Activated CD8-positive, alpha-beta T cell treated with anti-CD3 and anti-CD28 coated beads, Interleukin-2, amount 10 ng/mL, durations not matched to agents 7 days and 5 days (primary cell): Measurements from ENCODE around the gene CCDC177. TPM values are rescaled to one million over a fixed set of nuclear protein-coding genes. Genes with fewer than 3 reads are reported as not detected.
A peak's percentile ranks its signal among the peaks of the same experiment; 100 is the strongest.

Source experiments
- ATAC-seq: fragments of 150-1000 bp; cut with Tn5 transposase; one replicate; pipeline ENCODE4 v1.10.0; 2021; ENCODE audit warnings: moderate library complexity
- CTCF ChIA-PET: fragments of 350-600 bp; sonication (Branson Sonifier 250); formaldehyde crosslinking; loops from one replicate; lab custom pipeline; 2021; ENCODE audit warnings: antibody characterized with exemption; lab: Charles Lee
- POLR2A ChIA-PET: fragments of 350-600 bp; sonication (Branson Sonifier 250); formaldehyde crosslinking; loops from one replicate; lab custom pipeline; 2021; ENCODE audit warnings: antibody characterized with exemption; lab: Charles Lee
- DNase-seq: peaks from one replicate; pipeline ENCODE4 v3.0.0-alpha.2; 2020
- H3K27ac Mint-ChIP-seq: one replicate; pipeline ENCODE4 v1.8.0; 2021; ENCODE audit warnings: mild to moderate bottlenecking, mixed read lengths
- H3K27me3 Mint-ChIP-seq: one replicate; pipeline ENCODE4 v1.8.0; 2021; ENCODE audit warnings: low read depth, mixed read lengths
- H3K36me3 Mint-ChIP-seq: one replicate; pipeline ENCODE4 v1.8.0; 2021; ENCODE audit warnings: low read depth, mixed read lengths
- H3K4me1 Mint-ChIP-seq: one replicate; pipeline ENCODE4 v1.8.0; 2021; ENCODE audit warnings: low read depth, mixed read lengths
- H3K4me3 Mint-ChIP-seq: one replicate; pipeline ENCODE4 v1.8.0; 2021; ENCODE audit warnings: mild to moderate bottlenecking, mixed read lengths
- H3K9me3 Mint-ChIP-seq: one replicate; pipeline ENCODE4 v1.8.0; 2022; ENCODE audit warnings: mixed read lengths; ENCODE audit not compliant: insufficient read depth
- total RNA-seq, 2 experiments: library from RNA; stranded (reverse); gene quantifications; one replicate each; pipeline ENCODE4 v1.2.3, GENCODE V29; 2021

Gene CCDC177
- total RNA-seq, 2 experiments from 2014 or later, result not detected

- Mint-ChIP-seq H3K27me3 (peaks cover 51% of the 10 kb centered on the region), H3K27ac (no peak overlapping the region), H3K36me3 (no peaks in the 10 kb centered on the region), H3K4me1 (no peaks in the 10 kb centered on the region), H3K9me3 (no peaks in the 10 kb centered on the region), H3K4me3 (no peak overlapping the region)
- ChIA-PET POLR2A (no interaction called here), CTCF (no interaction called here)
- no peak for ATAC-seq
- no peak for DNase-seq
Measured at GRCh38 chr14:69561893-69562292, 12.8 kb downstream of the CCDC177 start.

DNA sequence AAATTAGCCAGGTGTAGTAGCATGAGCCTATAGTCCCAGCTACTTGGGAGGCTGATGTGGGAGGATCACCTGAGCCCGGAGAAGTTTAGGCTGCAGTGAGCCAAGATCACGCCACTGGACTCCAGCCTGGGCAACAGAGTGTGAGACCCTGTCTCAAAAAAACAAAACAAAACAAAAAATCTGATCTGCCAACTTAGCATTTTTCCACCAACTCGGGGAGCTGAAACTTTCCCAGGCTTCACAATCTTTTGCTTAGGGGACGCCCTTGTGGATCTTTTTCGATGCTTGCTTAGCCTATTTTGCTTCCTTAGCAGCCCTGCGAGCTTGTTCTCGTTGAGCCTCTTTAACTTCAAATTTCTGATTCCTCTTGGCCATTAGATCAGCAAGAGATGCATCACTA, 13.8 kb downstream of the CCDC177 start:
- ATAC-seq (no peak), DNase-seq (no peak)
- H3K27ac Mint-ChIP-seq, result no peak overlapping the region
- peaks cover 42% of the 10 kb centered on the region for H3K27me3 Mint-ChIP-seq
- POLR2A ChIA-PET, result no interaction called here
- H3K4me1 Mint-ChIP-seq, result no peaks in the 10 kb centered on the region
- H3K4me3 Mint-ChIP-seq, result no peak overlapping the region
- CTCF ChIA-PET, result interaction anchor here (1.5 to 3.0 kb wide), 2 partner anchors 13 to 19 kb away, joined by 5 to 10 read pairs; no protein-coding TSS in a partner anchor
- H3K36me3 Mint-ChIP-seq, result no peaks in the 10 kb centered on the region
- H3K9me3 Mint-ChIP-seq, result no peaks in the 10 kb centered on the region

DNA sequence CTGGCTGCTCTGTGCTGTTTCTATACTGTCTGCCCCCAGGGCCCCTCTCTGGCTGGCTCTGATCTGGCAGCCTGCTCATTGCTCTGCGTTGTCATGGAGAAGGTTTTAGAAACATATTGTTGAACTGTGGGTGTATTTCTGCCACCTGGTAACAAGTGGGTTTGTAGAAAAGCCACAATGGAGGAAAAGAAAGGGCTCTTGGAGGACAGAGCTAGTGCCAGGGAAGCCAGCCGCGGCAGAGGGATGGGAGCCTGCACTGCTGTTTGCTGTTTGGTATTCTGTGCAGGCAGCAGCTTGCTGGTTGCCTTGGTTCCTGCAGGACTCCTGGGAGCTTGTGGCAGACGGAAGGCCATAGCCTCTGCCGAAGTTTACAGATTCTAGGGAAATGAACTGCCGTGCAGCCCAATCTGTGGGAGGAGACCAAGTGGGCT, 15.1 kb downstream of the CCDC177 start:
- no peak for DNase-seq
- peak; percentile 11 for ATAC-seq
- no peaks in the 10 kb centered on the region for H3K4me1 Mint-ChIP-seq
- H3K9me3 Mint-ChIP-seq, result no peaks in the 10 kb centered on the region
- H3K27ac Mint-ChIP-seq, result no peak overlapping the region
- peaks cover 34% of the 10 kb centered on the region for H3K27me3 Mint-ChIP-seq
- CTCF ChIA-PET, result interaction anchor here (1.5 to 3.0 kb wide), 3 partner anchors 11 to 452 kb away, joined by 3 to 10 read pairs (median 5); no protein-coding TSS in a partner anchor
- no peaks in the 10 kb centered on the region for H3K36me3 Mint-ChIP-seq
- no peak overlapping the region for H3K4me3 Mint-ChIP-seq
- POLR2A ChIA-PET, result interaction anchor here (0.9 kb wide), 1 partner anchor 229 kb away, joined by 3 read pairs; no protein-coding TSS in a partner anchor

GRCh38 chr14:69558774-69559173, 15.9 kb downstream of the CCDC177 start:
- CTCF ChIA-PET, result interaction anchor here (3.0 kb wide), 1 partner anchor 11 kb away, joined by 10 read pairs; no protein-coding TSS in a partner anchor
- Mint-ChIP-seq H3K27me3 (peaks cover 37% of the 10 kb centered on the region), H3K9me3 (no peaks in the 10 kb centered on the region)

GRCh38 chr14:69554500-69554899, 20.2 kb downstream of the CCDC177 start:
- Mint-ChIP-seq H3K4me1 (no peaks in the 10 kb centered on the region), H3K27me3 (peaks cover 31% of the 10 kb centered on the region), H3K36me3 (no peaks in the 10 kb centered on the region), H3K4me3 (no peak overlapping the region), H3K27ac (no peak overlapping the region), H3K9me3 (no peaks in the 10 kb centered on the region)
- CTCF ChIA-PET, result no interaction called here
- POLR2A ChIA-PET, result no interaction called here
- DNase-seq (no peak), ATAC-seq (no peak)

More at GRCh38 chr14:69558774-69559173, 15.9 kb downstream of the CCDC177 start:
- H3K4me1 Mint-ChIP-seq, result no peaks in the 10 kb centered on the region
- POLR2A ChIA-PET, result no interaction called here
- H3K27ac Mint-ChIP-seq, result no peak overlapping the region
- no peaks in the 10 kb centered on the region for H3K36me3 Mint-ChIP-seq
- no peak for DNase-seq
- no peak overlapping the region for H3K4me3 Mint-ChIP-seq
- ATAC-seq, result no peak

- Mint-ChIP-seq H3K27me3 (peaks cover 30% of the 10 kb centered on the region), H3K4me3 (no peak overlapping the region), H3K9me3 (no peaks in the 10 kb centered on the region), H3K36me3 (no peaks in the 10 kb centered on the region), H3K27ac (no peak overlapping the region), H3K4me1 (peaks cover under 1% of the 10 kb centered on the region)
- CTCF ChIA-PET, result no interaction called here
- DNase-seq (no peak), ATAC-seq (no peak)
- POLR2A ChIA-PET, result no interaction called here
Measured at GRCh38 chr14:69553252-69553651, 21.4 kb downstream of the CCDC177 start.

DNA sequence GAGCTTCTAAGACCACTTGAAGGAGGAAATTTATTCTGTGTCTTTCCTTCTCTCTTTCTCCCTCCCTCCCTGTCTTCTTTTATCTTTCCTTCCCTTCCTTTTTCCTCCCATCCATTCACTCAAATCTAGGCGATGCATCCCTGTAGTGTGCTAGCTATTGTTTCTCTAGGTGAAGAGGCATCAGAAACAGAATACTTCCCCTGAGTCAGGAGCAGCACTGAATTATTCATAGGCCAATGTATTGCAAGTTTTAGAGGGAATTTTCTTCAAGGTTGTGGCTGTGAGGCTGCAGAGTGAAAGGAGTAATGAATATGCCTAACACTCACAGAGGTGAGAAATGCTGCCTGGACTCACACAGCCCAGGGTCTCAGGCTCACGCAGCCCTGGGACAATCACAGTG, 23.2 kb downstream of the CCDC177 start:
- ATAC-seq (no peak), DNase-seq (no peak)
- ChIA-PET CTCF (no interaction called here), POLR2A (no interaction called here)
- Mint-ChIP-seq H3K9me3 (no peaks in the 10 kb centered on the region), H3K4me3 (no peak overlapping the region), H3K4me1 (peaks cover 2% of the 10 kb centered on the region), H3K27me3 (peaks cover 36% of the 10 kb centered on the region), H3K36me3 (no peaks in the 10 kb centered on the region), H3K27ac (no peak overlapping the region)

- Mint-ChIP-seq H3K9me3 (no peaks in the 10 kb centered on the region), H3K27ac (no peak overlapping the region), H3K4me3 (no peak overlapping the region), H3K36me3 (no peaks in the 10 kb centered on the region), H3K4me1 (peaks cover 14% of the 10 kb centered on the region), H3K27me3 (peaks cover 39% of the 10 kb centered on the region)
- CTCF ChIA-PET, result interaction anchor here (0.7 to 3.0 kb wide), 15 partner anchors 8 to 245 kb away, joined by 3 to 14 read pairs (median 4); partner anchors contain the start of gene CCDC177
- ATAC-seq, result no peak
- POLR2A ChIA-PET, result no interaction called here
- DNase-seq, result no peak
Measured at GRCh38 chr14:69548566-69548965, 26.1 kb downstream of the CCDC177 start.

DNA sequence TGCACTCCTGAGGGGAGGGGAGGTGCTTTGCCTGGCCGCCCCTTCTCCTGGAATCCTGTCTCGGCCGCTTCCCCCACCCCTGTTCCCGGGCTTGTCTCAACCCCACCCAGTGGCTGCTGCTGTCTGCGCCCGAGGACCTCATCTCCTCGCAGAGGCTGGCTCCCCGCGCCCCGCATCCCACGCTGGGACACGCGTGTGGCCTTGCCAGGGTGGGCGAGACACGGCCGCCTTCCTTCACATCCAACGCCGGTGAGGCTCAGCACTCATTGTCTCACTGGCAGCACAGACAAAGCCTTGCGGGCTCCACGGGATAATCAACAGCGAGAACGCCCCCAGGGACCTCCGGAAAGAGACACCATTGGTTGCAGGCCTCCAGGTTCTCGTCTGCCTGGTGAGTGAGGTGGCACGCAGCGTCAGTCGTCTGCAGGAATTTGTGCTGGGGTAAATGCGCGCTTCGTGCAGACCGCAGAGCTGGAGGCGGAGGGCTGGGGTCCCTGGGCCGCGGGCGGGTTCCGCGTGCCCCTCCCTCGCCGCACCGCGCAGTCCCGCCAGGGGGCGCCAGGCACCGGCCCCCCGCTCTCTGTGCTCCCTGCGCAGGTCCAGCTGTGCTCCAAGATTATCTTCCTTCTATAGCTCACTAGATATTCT, 26.8 kb downstream of the CCDC177 start:
- CTCF ChIA-PET, result interaction anchor here (0.7 to 3.0 kb wide), 13 partner anchors 9 to 244 kb away, joined by 3 to 14 read pairs (median 4); partner anchors contain the start of gene CCDC177
- peak; percentile 37 for DNase-seq

GRCh38 chr14:69543341-69544115, 31.1 kb downstream of the CCDC177 start:
- Mint-ChIP-seq H3K4me1 (peaks cover 21% of the 10 kb centered on the region), H3K27ac (peak overlapping the region; percentile 65), H3K36me3 (no peaks in the 10 kb centered on the region), H3K4me3 (no peak overlapping the region), H3K9me3 (no peaks in the 10 kb centered on the region), H3K27me3 (peaks cover 33% of the 10 kb centered on the region)
- ChIA-PET CTCF (interaction anchor here (0.9 to 1.4 kb wide), 2 partner anchors 14 to 37 kb away, joined by 3 read pairs; no protein-coding TSS in a partner anchor), POLR2A (interaction anchor here (0.5 kb wide), 1 partner anchor 33 kb away, joined by 3 read pairs; no protein-coding TSS in a partner anchor)
- DNase-seq (peak; percentile 77), ATAC-seq (peak; percentile 92)

More for the DNA sequence above, 26.8 kb downstream of the CCDC177 start:
- no peak overlapping the region for H3K27ac Mint-ChIP-seq
- H3K9me3 Mint-ChIP-seq, result no peaks in the 10 kb centered on the region
- H3K36me3 Mint-ChIP-seq, result no peaks in the 10 kb centered on the region
- peaks cover 20% of the 10 kb centered on the region for H3K4me1 Mint-ChIP-seq
- ATAC-seq, result peak; percentile 43
- POLR2A ChIA-PET, result no interaction called here
- H3K4me3 Mint-ChIP-seq, result no peak overlapping the region
- peaks cover 35% of the 10 kb centered on the region for H3K27me3 Mint-ChIP-seq

GRCh38 chr14:69542311-69542710, 32.4 kb downstream of the CCDC177 start:
- no peaks in the 10 kb centered on the region for H3K36me3 Mint-ChIP-seq
- H3K27me3 Mint-ChIP-seq, result peaks cover 43% of the 10 kb centered on the region
- ChIA-PET CTCF (interaction anchor here (0.8 to 1.2 kb wide), 2 partner anchors 13 to 32 kb away, joined by 3 read pairs; no protein-coding TSS in a partner anchor), POLR2A (interaction anchor here (0.6 kb wide), 1 partner anchor 173 kb away, joined by 3 read pairs; no protein-coding TSS in a partner anchor)
- peaks cover 19% of the 10 kb centered on the region for H3K4me1 Mint-ChIP-seq
- no peaks in the 10 kb centered on the region for H3K9me3 Mint-ChIP-seq
- H3K4me3 Mint-ChIP-seq, result no peak overlapping the region
- ATAC-seq (no peak), DNase-seq (no peak)
- no peak overlapping the region for H3K27ac Mint-ChIP-seq
